Esophagus muscularis mucosa (tissue), 3 donors: ENCODE measurements around the gene LHFPL2.

Experiments
- POLR2A ChIP-seq: fragments of 450-650 bp; IDR thresholded peaks from one replicate; pipeline ENCODE4 v1.6.1; 2017; ENCODE audit warnings: antibody characterized with exemption, moderate library complexity, mild to moderate bottlenecking, low read depth
- POLR2AphosphoS5 ChIP-seq, 2 donors: sonication (generic); formaldehyde crosslinking; IDR thresholded peaks; one replicate each; pipeline ENCODE4 v1.6.1; 2017; ENCODE audit warnings: antibody characterized with exemption in 2 of 2
- TF ChIP-seq, protein P1 (sequence below), 3 experiments: fragments of 200-600 bp in 2 of 3; fragments of 450-650 bp in 1 of 3; sonication (generic) in 2 of 3; IDR thresholded peaks; one replicate each; pipeline ENCODE4 v1.5.1; 2017 to 2019; ENCODE audit warnings: antibody characterized with exemption in 3 of 3, mild to moderate bottlenecking in 2 of 3, moderate library complexity in 1 of 3

DNA sequence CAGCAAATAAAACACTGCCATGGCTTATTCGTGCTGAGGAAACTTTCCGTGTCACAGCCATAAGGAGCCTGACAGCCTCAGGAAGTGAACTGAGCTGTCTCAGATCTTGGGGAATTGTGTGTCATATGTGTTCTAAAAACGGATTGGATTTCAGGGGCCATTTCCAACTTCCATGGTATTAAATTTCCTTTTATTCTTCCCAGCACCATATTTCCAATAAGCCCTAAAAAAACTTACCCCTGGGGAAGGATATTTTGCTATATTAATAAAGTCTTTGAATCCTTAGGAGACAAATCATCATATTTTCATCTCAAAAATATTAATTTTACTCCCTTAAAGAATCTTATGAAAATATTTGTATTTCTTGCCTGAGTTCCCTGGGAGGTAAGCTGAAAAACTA, 93.9 kb downstream of the LHFPL2 start:
- TF ChIP-seq, protein P1, sequence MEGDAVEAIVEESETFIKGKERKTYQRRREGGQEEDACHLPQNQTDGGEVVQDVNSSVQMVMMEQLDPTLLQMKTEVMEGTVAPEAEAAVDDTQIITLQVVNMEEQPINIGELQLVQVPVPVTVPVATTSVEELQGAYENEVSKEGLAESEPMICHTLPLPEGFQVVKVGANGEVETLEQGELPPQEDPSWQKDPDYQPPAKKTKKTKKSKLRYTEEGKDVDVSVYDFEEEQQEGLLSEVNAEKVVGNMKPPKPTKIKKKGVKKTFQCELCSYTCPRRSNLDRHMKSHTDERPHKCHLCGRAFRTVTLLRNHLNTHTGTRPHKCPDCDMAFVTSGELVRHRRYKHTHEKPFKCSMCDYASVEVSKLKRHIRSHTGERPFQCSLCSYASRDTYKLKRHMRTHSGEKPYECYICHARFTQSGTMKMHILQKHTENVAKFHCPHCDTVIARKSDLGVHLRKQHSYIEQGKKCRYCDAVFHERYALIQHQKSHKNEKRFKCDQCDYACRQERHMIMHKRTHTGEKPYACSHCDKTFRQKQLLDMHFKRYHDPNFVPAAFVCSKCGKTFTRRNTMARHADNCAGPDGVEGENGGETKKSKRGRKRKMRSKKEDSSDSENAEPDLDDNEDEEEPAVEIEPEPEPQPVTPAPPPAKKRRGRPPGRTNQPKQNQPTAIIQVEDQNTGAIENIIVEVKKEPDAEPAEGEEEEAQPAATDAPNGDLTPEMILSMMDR (IDR thresholded peaks at IDR 0.05), result no peak
- no peak for TF ChIP-seq POLR2A
- no peak for TF ChIP-seq POLR2AphosphoS5 (IDR thresholded peaks at IDR 0.05)
